HG03060 (cell line): Measurements from ENCODE around the gene DNM2.
"Not testable (repeated sequence)": the region's sequence is repeated elsewhere in the genome, so short reads cannot be mapped to it uniquely, and the experiment has no call there.

Source experiments
- ATAC-seq: cut with Tn5 transposase; IDR thresholded peaks from one replicate; pipeline ENCODE4 v1.9.1; 2021; ENCODE audit warnings: low read depth, moderate number of reproducible peaks; ENCODE audit not compliant: unreplicated experiment

Gene DNM2

DNA sequence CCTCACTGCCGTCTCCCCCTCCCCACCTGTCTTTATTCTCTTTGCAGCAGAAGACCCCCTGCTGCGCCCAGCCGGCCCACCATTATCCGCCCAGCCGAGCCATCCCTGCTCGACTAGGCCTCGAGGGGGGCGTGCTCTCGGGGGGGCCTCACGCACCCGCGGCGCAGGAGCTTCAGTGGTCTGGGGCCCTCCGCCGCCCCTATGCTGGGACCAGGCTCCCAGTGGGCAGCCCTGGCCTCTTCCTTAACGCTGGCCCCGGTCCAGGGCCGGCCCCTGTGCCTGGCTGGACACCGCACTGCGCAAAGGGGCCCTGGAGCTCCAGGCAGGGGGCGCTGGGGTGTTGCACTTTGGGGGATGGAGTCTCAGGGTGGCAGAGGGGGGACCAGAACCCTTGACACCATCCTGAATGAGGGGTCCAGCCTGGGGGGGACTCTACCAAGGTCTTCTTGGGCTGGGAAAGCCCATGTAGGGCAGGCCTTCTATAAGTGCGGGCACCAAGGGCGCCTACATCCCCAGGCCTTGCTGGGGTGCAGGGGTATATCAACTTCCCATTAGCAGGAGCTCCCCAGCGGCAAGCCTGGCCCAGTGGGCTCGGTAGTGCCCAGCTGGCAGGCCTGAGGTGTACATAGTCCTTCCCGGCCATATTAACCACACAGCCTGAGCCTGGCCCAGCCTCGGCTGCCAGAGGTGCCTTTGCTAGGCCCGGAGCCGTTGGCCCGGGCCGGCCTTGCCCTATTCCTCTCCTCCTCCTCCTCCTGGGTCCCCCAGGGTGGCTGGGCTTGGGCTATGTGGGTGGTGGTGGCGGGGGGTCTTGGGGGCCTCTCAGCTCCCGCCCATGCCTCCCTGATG, 113.3 kb downstream of the DNM2 start:
- no peak for ATAC-seq

DNA sequence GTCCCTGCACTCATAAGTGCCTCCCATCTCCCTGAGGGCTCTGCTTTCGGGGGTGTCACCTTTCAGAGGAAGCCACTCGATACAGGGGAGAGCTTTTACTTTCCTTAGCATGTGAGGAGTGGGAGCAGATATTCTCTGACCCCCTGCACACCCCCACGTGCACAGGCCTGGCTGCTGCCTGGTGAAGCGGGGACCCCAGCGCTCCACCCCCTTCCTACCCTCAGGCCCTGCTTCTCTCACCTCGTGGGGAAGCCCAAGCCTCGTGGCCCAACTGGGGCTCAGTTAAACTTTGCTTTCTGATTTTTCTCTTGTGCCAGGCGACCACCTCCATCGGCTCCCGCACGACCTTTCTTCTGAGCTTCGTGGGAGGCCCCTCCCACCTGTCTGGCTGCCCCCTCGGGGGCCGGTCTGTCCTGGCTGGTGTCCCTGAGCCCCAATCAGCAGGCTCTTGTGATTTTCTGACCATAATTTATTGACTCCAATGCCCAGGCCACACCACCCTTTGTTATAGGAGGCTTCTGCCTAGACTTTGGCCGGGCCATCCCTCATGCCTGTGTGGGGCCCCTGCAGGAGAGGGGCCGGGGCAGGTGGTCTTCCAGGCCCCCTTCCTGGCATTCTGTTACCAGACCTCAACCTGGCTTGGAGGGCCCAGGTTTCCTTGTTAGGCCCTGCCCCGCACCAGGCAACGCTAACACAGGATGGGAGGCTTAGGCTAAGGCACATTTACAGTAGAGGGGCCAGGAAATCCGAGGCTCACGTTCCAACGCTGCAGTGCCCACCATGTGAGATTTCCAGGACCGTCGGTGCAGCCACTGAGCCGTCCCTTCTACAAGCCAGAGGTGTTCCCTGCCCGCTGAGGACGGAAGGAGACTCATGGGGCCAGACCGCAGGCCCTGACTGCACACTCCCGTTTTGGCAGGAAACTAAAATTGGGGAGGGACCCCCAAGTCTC, 114.4 kb downstream of the DNM2 start:
- ATAC-seq: no peak

DNA sequence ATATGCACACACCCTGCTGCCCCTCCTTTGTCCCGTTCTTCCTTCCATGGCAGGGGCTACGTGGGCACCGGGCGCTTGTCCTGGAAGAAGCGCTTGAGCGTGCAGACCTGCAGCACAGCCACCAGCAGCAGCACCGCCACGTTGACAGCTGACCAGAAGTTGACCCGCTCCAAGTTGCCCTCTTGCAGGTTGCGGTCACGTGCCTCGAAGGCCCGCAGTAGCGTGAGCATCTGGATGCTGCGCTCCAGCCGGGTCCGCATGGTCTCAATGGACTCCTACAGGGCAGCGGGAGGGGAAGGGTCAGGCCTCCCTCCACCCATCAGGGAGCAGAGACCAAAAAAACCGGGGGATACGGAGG, 115.0 kb downstream of the DNM2 start:
- ATAC-seq: no peak

DNA sequence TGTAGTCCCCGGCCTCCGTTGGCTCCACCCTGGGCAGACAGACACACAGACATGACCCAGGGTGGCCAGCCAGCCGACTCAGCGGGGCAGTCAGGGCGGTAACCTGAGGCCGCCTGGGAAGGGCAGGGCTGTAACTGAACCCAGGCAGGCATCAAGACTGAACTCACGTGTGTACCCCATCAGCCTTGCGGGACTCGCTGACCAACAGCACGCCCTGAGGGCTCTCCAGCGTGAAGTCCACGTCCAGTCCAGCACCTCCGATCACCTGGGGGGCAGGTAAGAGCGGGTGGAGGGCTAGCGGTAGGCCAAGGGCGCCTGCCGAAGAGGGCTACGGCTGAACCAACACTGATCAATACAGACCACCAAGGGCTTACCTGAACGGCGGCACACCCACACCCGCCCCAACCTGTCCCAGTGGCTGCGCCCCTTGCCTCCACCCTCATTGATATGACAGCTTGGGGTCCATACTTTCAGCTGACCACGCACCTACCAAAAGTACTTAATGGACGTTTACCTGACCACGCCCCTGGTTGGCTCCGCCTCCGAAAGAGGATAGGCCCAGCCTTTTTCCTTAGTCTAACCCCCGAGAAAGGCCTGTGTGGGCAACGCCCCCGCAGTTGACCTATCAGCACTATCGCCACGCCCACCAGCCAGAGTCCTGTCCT, 117.3 kb downstream of the DNM2 start:
- ATAC-seq: peak; percentile 41

DNA sequence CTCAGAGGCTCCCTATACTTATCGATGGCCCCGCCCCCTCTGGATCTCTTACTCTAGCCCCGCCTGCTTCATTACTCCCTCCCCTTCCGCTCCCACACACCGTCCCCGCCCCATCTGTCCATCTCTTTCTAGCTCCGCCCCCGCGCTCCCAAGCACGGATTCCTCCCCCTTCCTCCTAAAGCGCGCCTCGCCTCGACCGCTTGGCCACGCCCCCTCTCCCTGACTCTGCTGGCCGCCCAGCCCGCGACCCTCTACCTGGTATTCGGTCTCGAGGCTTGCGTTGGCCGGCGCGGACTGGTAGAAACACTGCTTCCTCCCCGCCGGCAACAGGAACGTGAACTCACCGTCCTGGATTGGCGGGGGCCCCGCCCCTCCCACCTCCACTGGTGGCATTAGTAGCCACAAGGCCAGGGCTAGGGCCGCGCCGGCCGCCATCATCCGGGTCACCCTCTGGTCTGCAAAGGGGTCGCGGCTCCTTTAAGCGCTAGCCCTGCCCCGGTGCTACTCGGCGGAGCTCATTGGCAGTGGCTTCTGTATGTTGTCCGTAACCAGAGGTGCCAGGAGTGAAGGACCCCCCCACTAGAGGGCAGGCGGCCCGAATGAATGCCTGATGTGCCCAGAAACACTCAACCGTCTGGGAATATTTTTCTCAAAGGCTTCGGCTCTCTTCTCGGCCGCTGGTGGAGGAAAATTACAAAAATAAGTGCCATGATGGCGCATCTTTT, 118.0 kb downstream of the DNM2 start, which contains the start of gene TMED1:
Gene TMED1, minus strand, starts transcription at position 459 of the 725 bp plus-strand sequence. Its CDS starts 21 bp downstream, at position 438.
- peak; percentile 53 for ATAC-seq

DNA sequence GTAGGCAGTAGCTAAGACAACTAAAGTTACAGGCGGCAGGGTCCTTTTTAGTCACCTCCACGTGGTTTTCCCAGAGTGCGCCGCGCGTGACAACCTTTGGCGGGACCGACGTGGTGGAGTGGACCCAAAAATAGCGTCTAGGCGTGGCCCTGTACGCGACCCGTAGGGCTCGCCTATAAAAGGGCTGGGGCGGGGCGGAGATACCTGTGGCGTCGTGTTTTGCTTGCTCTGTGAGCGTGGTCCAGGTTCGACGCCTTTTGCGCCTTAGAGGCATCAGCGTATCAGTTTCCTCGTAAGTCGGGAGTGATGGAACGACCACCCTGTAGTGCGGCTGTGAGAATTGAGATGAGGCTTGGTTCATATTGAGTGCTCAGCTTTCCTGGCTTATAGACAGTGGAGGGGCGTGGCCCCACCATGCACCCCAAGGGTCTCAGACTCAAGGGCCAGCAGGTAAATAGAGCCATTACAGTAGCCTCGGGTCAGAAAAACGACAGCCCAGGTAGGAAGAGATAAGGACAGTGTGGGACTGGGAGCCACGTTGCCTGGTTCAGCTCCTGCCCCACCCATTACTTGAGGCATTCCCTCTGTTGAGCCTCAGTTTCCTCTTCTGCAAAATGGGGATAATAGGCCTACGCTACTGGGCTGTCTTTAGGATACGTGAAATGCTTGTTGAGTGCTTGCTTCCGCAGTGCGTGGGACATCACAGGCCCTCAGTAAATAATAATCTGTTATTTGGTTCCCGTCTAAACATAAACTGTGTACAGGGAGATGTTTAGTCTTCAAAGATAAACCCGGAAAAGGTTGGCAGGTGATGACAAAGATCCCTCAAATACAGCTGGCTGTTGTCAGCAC, 118.8 kb downstream of the DNM2 start:
- no peak for ATAC-seq

DNA sequence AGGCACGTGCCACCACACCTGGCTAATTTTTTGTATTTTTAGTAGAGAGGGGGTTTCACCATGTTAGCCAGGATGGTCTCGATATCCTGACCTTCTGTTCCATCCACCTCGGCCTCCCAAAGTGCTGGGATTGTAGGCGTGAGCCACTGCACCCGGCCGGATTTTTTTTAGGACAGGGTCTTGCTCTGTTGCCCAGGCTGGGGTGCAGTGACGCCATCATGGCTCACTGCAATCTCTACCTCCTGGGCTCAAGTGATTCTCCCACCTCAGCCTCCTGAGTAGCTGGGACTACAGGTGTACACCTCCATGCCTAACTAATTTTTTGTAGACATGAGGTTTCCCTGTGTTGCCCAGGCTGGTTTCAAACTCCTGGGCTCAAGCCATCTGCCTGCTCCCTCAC, 119.8 kb downstream of the DNM2 start:
- ATAC-seq: not testable (repeated sequence)

DNA sequence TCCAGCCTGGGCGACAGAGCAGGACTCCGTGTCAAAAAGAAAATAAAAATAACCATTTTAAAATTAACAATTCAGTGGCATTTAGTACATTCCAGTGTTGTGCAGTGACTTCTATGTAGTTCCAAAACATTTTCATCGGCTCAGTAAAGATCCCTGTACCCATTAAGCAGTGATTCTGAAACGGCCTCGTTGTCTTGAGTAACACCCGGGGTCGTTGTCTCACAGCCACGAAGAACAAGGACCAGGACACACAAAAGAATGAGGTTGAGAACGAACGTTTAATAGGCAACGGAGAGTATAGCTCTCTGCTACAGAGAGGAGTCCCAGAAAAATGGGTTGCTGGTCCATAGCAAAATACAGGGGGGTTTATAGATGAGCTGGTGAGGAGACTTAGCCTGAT, 120.5 kb downstream of the DNM2 start:
- no peak for ATAC-seq

DNA sequence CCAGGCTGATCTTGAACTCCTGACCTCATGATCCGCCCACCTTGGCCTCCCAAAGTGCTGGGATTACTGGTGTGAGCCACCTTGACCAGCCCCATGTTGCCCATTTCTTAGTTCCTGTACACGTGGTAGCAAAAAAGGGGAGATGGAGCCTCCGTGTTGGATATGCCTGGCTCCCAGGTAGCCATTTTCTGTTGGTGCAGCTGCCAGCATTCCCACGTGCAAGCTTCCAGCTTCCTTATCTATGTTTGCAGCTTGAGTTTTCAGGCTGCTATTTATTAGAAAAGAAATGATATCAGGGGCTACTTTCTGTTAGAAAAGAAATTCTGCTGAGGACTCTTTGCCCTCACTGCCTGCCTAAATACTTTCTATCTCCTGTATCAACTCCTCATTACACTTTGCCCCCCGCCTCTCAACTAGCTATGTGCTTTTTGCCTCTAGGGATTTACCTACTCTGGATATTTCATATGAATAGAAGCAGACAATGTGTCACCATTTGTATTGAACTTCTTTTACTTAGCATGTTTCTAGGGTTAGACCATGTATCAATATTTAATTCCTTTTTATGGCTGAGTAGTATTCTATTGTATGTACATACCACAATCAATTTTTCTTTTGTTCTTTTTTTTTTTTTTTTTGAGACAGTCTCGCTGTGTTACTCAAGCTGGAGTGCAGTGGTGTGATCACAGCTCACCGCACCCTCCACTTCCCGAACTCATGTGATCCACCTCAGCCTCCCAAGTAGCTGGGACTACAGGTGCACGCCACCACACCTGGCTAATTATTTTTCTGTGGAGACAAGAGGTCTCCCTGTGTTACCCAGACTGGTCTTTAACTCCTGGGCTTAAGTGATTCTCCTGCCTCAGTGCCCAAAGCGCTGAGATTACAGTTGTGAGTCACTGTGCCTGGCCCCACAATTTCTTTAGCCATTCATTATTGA, 121.5 kb downstream of the DNM2 start:
- no peak for ATAC-seq

DNA sequence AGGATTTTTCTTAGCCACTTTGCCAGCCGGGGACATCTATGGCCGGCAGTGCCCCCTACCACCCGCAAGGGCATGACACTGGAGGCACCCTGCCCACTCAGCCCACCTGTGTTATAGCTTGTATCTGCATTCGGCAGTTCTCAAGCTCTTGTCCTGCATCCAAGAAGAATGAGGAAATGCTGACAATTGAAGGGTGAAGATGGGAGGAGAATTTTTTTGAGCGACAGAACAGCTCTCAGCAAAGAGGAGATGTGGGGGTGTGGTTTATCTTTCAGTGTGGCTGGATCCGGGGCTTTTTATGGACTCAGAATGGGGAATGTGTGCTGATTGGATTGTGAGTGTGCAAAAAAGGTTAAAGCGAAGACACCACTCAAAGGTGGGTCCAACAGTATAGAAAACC, 124.9 kb downstream of the DNM2 start:
- no peak for ATAC-seq

DNA sequence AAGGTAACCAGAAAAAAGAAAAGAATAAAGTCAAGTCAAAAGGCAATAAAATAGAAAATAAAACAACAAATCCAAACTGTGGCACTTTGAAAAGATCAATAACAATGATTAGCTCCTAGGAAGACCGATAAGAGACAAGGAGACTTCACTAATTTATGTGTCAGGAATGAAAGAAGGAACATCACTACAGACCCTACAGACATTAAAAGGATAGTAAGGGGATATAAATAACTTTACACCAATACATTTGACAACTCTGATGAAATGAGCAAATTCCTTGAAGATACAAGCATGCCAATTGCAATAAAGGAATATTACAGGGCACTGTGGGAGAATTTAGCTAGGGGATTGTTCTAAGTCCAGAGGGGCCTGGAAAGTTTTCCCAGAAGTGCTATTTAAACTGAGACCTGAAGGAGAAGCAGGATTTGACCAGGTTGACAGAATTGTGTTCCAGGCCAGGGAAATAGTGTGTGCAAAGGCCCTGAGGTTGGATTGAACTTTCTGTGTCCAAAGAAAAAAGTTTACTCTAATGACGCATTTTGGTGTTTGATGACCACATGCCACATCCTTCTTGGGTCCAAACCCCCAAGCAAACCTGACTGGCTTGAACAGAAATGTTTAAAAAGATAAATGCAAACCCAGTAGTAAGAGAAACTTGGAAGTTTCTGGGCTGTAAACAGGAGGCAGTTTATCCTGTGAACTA, 128.8 kb downstream of the DNM2 start:
- no peak for ATAC-seq

DNA sequence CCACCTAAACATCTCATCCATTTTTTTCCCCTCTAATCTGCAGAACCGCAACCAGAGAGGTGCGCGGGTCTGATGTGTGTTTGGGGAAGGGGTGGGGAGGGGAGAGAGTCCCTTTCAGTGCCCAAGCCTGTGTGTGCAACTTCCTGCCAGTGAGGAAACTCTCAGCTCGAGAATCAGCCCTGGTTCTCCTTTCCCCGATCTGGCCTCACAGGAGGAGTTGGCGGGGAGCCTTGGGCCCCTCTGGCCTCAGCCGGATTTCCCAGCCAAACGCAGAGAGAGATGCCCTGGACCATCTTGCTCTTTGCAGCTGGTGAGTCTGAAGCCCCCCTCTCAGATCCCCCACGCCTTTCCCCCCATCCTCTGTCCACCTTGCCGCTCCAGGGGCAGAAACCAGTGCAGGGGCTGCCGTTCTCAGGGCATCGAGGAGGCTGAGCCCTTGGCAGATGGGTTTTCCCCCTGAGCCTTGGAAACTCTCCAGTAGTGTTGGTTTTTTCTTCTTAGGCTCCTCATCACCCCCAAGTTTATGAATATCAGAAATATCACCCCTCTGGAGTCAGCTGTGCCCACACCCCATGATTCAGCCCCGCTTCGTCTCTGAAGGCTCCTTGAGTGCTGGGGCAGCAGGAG, 130.5 kb downstream of the DNM2 start, which contains the start of gene C19orf38:
Gene C19orf38, plus strand, starts transcription at position 186 of the 627 bp plus-strand sequence. Its CDS starts 94 bp downstream, at position 280.
- no peak for ATAC-seq

DNA sequence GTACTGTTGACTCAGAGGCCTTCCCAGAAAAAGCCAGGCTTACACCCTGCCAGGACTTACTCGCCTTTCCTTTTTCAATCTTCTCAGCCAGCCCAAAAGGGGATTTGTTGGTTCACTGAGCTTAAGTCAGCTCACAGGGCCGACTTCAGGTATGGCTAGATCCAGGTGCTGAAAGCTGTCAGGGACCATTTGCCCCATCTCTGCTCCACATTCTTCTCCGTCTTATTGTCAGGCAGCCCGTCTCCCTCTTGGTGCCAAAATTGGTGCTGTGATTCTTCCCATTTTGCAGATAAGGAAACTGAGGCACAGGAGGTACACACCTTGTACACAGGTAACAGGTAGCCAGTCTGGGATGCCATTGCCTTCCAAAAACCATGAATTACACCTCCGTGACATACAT, 132.8 kb downstream of the DNM2 start:
- no peak for ATAC-seq

DNA sequence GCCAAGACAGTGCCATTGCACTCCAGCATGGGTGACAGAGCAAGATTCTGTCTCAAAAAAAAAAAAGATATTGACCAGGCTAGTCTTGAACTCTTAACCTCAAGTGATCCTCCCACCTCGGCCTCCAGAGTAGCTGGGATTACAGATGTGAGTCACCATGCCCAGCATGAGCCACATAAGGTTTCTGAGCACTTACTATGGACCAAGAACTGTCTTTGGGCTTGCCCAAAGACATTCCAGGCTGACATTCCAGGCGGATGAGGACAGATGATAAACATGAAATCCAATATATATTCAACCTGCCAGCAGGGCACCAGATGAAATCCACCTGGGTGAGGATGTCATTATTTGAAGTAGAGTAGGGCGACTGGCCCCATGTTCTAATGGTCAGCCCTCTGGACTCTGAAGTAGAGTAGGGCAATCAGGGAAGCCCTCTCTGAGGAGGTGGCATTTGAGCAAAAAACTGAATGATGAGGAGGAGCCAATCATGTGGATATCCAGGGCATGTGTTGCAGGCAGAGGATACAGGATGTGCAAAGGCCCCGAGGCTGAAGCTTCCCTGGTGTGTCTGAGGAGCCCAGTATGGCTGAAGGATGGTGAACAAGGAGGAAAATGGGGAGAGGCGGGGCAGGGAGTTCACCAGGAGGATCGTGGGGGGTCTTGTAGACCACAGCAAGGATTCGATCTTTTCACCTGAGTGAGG, 134.4 kb downstream of the DNM2 start:
- no peak for ATAC-seq

DNA sequence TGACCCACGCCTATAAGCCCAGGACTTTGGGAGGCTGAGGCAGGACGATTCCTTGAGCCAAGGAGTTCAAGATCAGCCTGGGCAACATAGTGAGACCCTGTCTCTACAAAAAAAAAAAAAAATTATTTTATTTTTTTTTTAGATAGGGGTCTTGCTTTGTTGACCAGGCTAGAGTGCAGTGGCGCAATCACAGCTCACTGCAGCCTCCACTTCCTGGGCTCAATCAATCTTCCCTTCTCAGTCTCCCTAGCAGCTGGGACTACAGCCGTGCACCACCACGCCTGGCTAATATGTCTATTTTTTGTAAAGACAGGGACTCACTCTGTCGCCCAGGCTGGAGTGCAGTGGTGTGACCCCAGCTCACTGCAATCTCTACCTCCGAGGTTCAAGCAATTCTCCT, 135.1 kb downstream of the DNM2 start:
- ATAC-seq: no peak

DNA sequence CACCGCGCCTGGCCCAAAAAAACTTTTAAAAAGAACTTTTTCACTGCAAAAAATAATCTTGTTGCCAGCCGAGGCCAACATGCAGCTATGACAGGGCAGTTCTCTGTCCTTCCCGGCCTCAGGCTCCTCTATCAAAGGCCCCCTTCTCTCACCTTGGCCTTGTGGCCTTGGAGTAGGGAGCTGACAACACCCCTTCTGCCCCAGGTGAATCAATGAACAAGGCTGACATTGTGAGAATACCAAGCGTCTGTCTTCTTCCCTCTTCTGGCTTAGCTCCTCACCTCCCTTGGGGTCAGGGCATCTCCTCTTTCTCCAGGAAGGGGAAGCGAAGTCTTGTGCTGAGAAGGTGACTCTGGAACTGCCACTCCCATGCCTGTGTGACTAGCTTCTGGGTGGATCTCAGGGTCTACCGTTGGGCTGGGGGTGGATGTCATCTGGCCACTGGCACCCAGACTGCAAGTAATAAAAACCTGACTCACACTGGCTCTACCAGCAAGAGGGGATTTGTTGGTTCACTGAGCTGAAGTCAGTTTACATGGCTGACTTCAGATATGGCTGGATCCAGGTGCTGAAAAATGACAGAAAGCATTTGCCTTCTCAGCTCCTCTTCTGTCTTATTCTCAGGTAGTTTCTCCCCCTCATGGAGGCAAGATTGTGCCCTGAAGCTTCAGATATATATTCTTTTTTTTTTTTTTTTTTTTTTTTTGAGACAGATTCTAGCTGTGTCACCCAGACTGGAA, 136.6 kb downstream of the DNM2 start:
- ATAC-seq: no peak
